NCI-H446 (cell line): ENCODE measurements around the gene MFSD2B.
"Not testable (repeated sequence)": the region's sequence is repeated elsewhere in the genome, so short reads cannot be mapped to it uniquely, and the experiment has no call there.

Source experiments
- DNase-seq, 2 experiments: peaks; one replicate each; lab custom pipeline; 2025; lab: John Stamatoyannopoulos, UW

The MFSD2B gene

GRCh38 chr2:24018241-24018640 lies 8.4 kb downstream of the MFSD2B start:
- no peak for DNase-seq

GRCh38 chr2:24019729-24020128 lies 9.8 kb downstream of the MFSD2B start:
- no peak for DNase-seq

- DNase-seq = no peak
Observed at GRCh38 chr2:24020244-24020643, 10.4 kb downstream of the MFSD2B start.

GRCh38 chr2:24021122-24021998 lies 11.5 kb downstream of the MFSD2B start:
- no peak for DNase-seq

GRCh38 chr2:24022324-24022974 lies 12.6 kb downstream of the MFSD2B start:
- no peak for DNase-seq

- DNase-seq = no peak
Observed at GRCh38 chr2:24022975-24023575, 13.2 kb downstream of the MFSD2B start.

GRCh38 chr2:24024018-24024417 lies 14.1 kb downstream of the MFSD2B start:
- no peak for DNase-seq

- DNase-seq = no peak
Observed at GRCh38 chr2:24024996-24025663, 15.2 kb downstream of the MFSD2B start.

GRCh38 chr2:24026233-24026632 lies 16.3 kb downstream of the MFSD2B start:
- no peak for DNase-seq

- DNase-seq = no peak
Observed at GRCh38 chr2:24038786-24039499, 29.1 kb downstream of the MFSD2B start.

GRCh38 chr2:24040511-24040910 lies 30.6 kb downstream of the MFSD2B start:
- DNase-seq = no peak

- not testable (repeated sequence) for DNase-seq
Observed at GRCh38 chr2:24043133-24043532, 33.2 kb downstream of the MFSD2B start.

- DNase-seq = no peak
Observed at GRCh38 chr2:24045511-24046508, 35.9 kb downstream of the MFSD2B start.

GRCh38 chr2:24046599-24046929 lies 36.7 kb downstream of the MFSD2B start:
- DNase-seq = no peak

- DNase-seq = peak; percentile 96
Observed at GRCh38 chr2:24046930-24047702, 37.2 kb downstream of the MFSD2B start, which contains the start of gene WDCP. Gene WDCP, minus strand, starts transcription at chr2:24047391. Its CDS starts 7,897 bp downstream, at chr2:24039494.

GRCh38 chr2:24047703-24048033 lies 37.8 kb downstream of the MFSD2B start:
- DNase-seq = peak in 1 of 2 experiments; percentile 42

- peak in 1 of 2 experiments; percentile 33 for DNase-seq
Observed at GRCh38 chr2:24048769-24049484, 39.0 kb downstream of the MFSD2B start.

- DNase-seq = peak in 1 of 2 experiments; percentile 54
Observed at GRCh38 chr2:24049485-24050021, 39.7 kb downstream of the MFSD2B start, which contains the start of gene FKBP1B. Gene FKBP1B, plus strand, starts transcription at chr2:24049741. Its CDS starts 109 bp downstream, at chr2:24049850.
